Activated CD8-positive, alpha-beta memory T cell treated with anti-CD3 and anti-CD28 coated beads, Interleukin-2, amount 10 ng/mL, durations not matched to agents 7 days and 5 days (primary cell): ENCODE data around the gene ATP2B2. TPM values are rescaled to one million over a fixed set of nuclear protein-coding genes. Genes with fewer than 3 reads are reported as not detected.

Experiments used
- ATAC-seq: fragments of 150-1000 bp; cut with Tn5 transposase; one replicate; pipeline ENCODE4 v1.10.0; 2021; ENCODE audit warnings: moderate library complexity
- CTCF ChIA-PET: fragments of 350-600 bp; sonication (Branson Sonifier 250); formaldehyde crosslinking; loops from one replicate; lab custom pipeline; 2021; ENCODE audit warnings: antibody characterized with exemption; lab: Charles Lee
- DNase-seq: peaks from one replicate; pipeline ENCODE4 v3.0.0-alpha.2; 2020
- H3K27ac Mint-ChIP-seq: one replicate; pipeline ENCODE4 v1.8.0; 2021; ENCODE audit warnings: mild to moderate bottlenecking, mixed read lengths
- H3K27me3 Mint-ChIP-seq: one replicate; pipeline ENCODE4 v1.8.0; 2021; ENCODE audit warnings: mixed read lengths
- H3K36me3 Mint-ChIP-seq: one replicate; pipeline ENCODE4 v1.8.0; 2021; ENCODE audit warnings: mild to moderate bottlenecking, mixed read lengths
- H3K4me1 Mint-ChIP-seq: one replicate; pipeline ENCODE4 v1.8.0; 2021; ENCODE audit warnings: mixed read lengths
- H3K4me3 Mint-ChIP-seq: one replicate; pipeline ENCODE4 v1.8.0; 2021; ENCODE audit warnings: mild to moderate bottlenecking, moderate library complexity, mixed read lengths
- H3K9me3 Mint-ChIP-seq: one replicate; pipeline ENCODE4 v1.8.0; 2022; ENCODE audit warnings: low read depth, mixed read lengths
- total RNA-seq, 2 experiments: library from RNA; stranded (reverse); gene quantifications; one replicate each; pipeline ENCODE4 v1.2.3, GENCODE V29; 2021

ATP2B2 gene
- total RNA-seq, 2 experiments from 2014 or later: not detected

DNA sequence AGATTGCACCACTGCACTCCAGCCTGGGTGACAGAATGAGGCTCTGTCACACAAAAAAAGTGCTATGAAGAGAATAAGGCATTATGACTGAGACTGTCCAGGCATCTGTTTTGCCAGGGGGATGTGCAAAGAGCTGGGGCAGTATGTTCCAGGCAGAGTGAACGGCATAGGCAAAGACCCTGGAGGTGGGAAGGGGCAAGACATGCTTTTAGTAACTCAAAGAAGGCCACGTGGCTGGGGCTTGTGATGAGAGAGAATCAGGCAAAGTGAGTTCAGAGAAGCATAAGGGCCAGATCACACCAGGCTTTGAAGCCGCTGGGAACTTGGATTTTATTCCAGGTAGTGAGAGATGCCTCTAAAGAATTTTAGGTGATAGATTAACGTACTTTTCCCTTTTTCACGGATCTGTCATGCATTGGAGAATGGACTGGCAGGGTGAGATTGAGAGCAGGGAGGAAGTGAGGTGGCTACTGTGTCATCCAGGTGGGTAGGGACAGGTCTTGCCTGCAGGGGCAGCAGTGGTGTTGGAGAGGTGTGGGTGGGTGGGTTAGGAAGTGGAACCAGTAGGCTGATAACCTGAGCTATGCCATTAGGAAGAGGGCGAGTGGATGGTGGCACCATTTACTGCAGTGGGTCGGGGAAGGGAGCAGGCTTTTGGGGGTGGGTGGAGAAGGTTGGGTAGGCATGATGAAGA is 31.7 kb downstream of the ATP2B2 start:
- ATAC-seq: no peak
- H3K36me3 Mint-ChIP-seq: no peaks in the 10 kb centered on the region
- CTCF ChIA-PET: no interaction called here
- H3K27me3 Mint-ChIP-seq: peaks cover 27% of the 10 kb centered on the region
- H3K4me1 Mint-ChIP-seq: peaks cover 3% of the 10 kb centered on the region
- H3K9me3 Mint-ChIP-seq: no peaks in the 10 kb centered on the region
- H3K4me3 Mint-ChIP-seq: no peak overlapping the region
- no peak overlapping the region for H3K27ac Mint-ChIP-seq
- DNase-seq: no peak

DNA sequence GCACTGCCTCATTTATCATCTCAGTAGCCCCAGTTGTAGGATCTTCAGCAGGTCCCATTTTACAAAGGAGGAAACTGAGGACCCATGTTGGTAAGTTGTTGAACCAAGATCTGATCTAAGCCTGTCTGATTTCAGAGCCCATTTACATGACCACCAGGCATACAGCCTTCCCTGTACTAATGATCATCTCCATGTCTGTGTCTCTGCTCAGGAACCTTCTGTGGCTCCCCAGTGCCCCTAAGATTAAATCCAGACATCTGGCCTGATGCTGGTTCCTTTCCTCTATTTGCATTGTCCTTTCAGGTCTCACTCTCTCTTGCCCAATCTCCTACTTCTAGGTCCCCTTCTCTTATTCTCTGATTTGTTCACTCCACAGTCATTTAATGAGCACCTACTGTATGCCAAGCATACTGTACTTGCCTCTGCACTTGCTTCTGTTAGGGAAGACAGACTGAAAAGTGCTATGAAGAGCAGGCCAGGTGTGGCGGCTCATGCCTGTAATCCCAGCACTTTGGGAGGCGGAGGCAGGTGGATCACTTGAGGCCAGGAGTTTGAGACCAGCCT is 32.4 kb downstream of the ATP2B2 start:
- no peak for DNase-seq
- no peak overlapping the region for H3K27ac Mint-ChIP-seq
- CTCF ChIA-PET: no interaction called here
- H3K9me3 Mint-ChIP-seq: no peaks in the 10 kb centered on the region
- ATAC-seq: no peak
- no peak overlapping the region for H3K4me3 Mint-ChIP-seq
- H3K4me1 Mint-ChIP-seq: peaks cover 3% of the 10 kb centered on the region
- H3K36me3 Mint-ChIP-seq: no peaks in the 10 kb centered on the region
- peaks cover 32% of the 10 kb centered on the region for H3K27me3 Mint-ChIP-seq

DNA sequence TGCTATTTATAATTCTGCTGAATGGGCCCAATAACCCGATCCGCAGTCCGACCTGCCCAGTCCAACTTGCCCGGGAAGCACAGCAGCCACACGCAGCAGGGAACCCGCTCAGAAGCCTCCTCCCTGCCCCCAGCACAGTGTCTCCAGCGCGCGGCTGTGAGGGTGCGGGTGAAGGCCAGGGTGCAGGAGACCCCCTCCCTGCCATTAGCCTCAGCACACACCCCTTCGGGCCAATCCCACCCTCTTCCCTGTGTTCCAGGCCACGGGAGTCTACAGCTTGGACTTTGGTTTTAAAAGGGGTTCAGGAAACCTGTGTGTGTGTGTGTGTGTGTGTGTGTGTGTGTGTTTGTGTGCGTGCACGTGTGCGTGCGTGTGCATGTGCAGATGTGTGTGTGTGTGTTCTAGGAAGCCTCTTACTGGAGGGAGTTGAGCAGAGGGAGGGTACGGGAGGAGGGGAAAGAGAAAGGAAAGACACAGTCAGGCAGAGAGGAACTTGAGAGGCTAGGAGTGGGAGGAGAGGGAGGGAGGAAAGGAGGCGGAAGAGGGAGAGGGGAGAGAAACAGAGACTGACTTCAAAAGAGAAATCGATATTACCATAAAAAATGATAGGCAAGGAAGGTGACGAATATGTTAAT is 34.2 kb downstream of the ATP2B2 start:
- Mint-ChIP-seq H3K36me3 (no peaks in the 10 kb centered on the region), H3K4me1 (peaks cover 3% of the 10 kb centered on the region), H3K9me3 (no peaks in the 10 kb centered on the region), H3K27me3 (peaks cover 32% of the 10 kb centered on the region), H3K4me3 (no peak overlapping the region), H3K27ac (no peak overlapping the region)
- ATAC-seq: no peak
- CTCF ChIA-PET: no interaction called here
- no peak for DNase-seq

DNA sequence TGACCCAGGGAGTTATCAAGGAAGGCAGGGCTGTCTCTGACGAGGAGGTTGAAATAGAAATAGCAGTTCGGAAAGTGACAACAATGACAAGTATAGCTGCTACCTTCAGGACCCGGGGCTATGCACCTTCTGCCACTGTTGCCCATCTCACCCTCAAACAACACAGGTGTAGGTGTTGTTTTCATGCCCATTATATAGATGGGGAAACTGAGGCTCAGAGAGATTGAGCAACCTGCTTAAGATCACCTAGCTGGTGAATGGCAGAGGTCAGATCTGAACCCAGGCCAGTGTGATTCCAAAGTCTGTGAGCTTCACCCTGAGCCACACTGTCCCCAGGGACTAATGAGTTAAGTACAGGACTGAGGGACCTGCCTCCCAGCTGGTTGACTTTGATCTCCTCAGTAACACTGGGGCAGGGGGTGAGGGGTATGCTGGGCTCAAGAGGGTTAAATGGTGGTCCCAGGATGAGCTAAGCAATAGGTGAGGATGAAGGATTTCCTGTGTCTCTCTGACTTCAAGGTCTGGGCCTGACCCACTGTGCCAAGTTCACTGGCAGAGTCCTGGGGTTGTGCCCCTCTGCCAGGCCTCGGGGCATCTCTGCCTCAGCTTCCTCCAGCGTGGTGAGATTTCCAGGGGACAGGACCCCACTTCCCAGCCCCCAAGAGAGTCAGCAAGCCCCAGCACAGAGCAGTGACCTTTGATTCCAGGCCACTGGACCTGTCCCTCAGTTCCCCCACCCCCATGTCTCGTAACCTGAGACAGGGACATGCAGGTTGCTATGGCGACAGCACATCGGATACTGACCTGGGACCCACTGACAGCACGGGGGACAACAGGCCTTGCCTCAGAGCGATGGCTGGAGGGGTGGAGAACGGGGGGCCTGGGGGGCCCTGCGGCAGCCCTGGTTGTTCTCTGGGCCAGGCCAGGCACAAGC is 35.0 kb downstream of the ATP2B2 start:
- DNase-seq (no peak), ATAC-seq (no peak)
- Mint-ChIP-seq H3K36me3 (no peaks in the 10 kb centered on the region), H3K9me3 (no peaks in the 10 kb centered on the region), H3K27ac (no peak overlapping the region), H3K27me3 (peaks cover 32% of the 10 kb centered on the region), H3K4me3 (no peak overlapping the region), H3K4me1 (peaks cover 3% of the 10 kb centered on the region)
- CTCF ChIA-PET: no interaction called here

DNA sequence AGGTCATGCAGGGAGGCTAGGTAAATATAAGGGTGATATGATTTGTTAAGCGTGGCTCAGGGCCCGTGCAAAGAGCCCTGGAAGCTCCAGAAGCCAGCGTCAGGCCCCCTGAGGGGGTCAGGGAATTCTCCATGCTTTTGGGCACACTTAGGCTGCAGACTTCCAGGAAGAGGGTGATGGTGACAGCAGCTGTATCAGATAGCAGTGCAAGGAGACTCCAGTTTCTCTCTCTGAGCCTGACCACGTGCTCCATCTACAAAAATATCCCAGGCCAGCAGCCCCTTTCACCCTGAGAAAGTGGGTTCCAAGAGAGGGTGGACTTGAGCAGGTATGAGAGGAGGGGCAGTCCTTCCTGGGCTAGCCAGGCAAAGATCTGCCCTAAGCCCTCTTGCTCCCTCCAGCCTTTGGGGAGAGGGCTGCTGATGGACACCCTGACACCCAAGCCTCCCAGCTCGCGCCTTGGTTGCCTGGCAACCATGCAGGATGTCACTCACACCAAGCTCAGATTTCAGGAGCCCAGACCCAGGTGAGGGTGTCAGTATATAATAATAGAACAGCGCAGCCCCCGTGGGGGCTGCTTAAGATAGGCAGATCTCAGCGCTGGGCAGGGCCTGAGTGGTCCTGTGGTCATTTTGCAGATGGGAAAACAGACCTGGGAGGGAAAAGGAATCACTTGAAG is 35.8 kb downstream of the ATP2B2 start:
- Mint-ChIP-seq H3K36me3 (no peaks in the 10 kb centered on the region), H3K4me3 (no peak overlapping the region), H3K9me3 (no peaks in the 10 kb centered on the region), H3K4me1 (no peaks in the 10 kb centered on the region), H3K27me3 (peaks cover 32% of the 10 kb centered on the region), H3K27ac (no peak overlapping the region)
- CTCF ChIA-PET: no interaction called here
- ATAC-seq: no peak
- no peak for DNase-seq

DNA sequence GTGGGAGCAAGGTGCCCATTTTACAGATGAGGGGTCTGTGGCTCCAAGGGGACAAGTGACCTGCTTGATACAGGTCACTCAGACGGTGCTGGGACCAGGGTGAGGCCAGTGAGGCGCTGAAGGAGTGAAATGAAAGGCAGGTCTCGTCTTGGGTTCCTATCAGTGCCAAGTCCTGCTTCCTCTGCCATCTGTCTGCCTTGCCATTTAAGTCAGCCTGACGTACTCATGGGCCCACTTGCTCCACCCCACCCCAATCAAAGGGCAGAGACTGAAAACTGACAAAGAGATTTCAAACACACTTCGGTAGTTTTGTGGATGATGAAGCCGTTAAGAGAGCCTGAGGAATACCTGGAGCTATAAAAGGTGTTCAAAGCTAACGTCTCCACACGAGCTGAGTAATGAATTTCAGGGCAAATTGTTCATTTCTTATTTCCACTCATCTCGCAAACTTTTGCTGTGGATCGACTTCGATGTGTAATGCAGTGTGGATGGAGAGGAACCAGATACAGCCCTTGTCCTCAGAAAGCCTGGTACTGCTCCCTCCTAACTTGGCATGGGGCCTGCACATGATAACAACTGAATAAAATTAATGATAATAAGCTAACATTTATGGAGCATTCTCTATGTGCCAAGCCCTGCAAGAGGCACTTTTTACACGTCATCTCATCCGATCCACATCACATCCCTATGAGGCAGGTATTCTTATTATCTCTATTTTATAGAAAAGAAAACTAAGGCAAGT is 36.6 kb downstream of the ATP2B2 start:
- Mint-ChIP-seq H3K9me3 (no peaks in the 10 kb centered on the region), H3K4me3 (no peak overlapping the region), H3K4me1 (no peaks in the 10 kb centered on the region), H3K36me3 (no peaks in the 10 kb centered on the region), H3K27ac (no peak overlapping the region), H3K27me3 (peaks cover 32% of the 10 kb centered on the region)
- CTCF ChIA-PET: no interaction called here
- DNase-seq (no peak), ATAC-seq (no peak)

DNA sequence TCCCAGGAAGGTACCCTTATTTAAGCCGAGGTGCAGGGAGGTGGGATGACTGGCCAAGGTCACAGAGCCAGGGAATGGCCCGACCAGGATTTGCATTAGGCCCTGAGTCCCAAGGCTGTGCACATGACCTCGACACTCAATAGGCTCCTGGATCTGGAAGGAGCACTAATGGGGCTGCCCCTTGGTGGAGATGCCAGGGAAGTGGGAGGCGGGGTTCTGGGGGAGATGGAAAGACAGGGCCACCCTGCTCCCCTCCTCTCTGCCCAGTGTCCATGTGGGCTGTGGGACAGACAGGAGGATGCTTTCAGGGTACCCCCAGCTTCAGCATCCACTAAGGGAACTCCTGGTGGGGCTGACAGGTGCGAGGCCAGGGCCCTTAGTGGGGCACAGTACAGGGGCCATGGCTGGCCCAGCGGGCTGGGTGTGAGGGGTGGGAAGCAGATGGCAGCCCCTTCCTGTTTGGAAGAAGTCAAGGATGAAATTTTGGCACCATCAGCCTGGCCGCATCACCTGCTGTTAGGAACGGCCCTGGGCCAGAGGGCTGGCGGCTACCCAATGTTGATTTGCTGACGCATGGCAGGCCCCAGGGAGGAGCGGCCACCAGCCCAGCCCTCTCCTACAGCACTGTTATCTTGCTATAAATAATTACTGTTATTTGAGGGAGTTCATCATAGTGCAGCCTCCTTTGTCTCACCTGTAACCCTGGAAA is 37.3 kb downstream of the ATP2B2 start:
- H3K4me3 Mint-ChIP-seq: no peak overlapping the region
- peaks cover 28% of the 10 kb centered on the region for H3K27me3 Mint-ChIP-seq
- H3K4me1 Mint-ChIP-seq: no peaks in the 10 kb centered on the region
- H3K9me3 Mint-ChIP-seq: no peaks in the 10 kb centered on the region
- ATAC-seq (no peak), DNase-seq (no peak)
- no peaks in the 10 kb centered on the region for H3K36me3 Mint-ChIP-seq
- CTCF ChIA-PET: no interaction called here
- no peak overlapping the region for H3K27ac Mint-ChIP-seq

DNA sequence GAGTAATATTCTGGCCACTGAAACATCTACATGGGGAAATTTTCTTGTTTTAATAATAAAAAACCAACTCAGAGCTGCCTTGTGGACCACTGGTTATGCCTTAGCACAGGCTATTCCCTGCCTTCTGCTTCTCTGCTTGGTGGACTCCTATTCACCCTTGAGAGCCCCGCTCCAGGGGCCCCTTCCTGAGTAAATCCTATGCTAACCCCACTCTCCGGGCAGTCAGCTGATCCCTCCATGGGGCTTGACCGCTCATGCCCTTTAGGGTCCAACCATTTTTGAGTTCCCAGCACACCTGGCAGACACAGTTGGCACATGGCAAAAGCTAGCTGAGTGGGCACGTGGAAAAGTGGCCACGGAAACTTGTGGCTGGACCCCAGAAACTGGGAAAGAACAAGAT is 38.2 kb downstream of the ATP2B2 start:
- Mint-ChIP-seq H3K4me3 (no peak overlapping the region), H3K9me3 (no peaks in the 10 kb centered on the region), H3K4me1 (no peaks in the 10 kb centered on the region), H3K36me3 (no peaks in the 10 kb centered on the region), H3K27me3 (peaks cover 20% of the 10 kb centered on the region), H3K27ac (no peak overlapping the region)
- DNase-seq: no peak
- ATAC-seq: no peak
- CTCF ChIA-PET: no interaction called here

DNA sequence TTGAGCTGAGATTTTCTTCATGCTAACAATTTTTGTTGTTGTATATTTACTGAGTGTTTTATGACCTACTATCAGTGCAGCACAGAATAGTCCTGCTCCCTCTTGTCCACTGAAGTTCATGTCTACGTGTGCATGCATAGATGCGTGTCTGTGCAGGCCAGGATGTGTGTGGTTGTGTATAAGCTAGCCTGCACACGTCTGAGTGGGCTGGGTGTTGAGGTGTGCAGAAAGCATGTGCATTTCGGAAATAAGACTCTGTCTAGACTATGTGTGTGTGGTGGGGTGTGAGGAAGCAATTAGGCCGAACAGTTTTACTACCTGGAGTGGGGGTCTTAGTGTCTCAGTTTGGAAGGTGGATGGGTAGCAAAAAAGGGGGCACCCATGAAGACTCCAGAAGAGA is 39.2 kb downstream of the ATP2B2 start:
- peaks cover 17% of the 10 kb centered on the region for H3K27me3 Mint-ChIP-seq
- no peaks in the 10 kb centered on the region for H3K9me3 Mint-ChIP-seq
- ATAC-seq: no peak
- H3K4me3 Mint-ChIP-seq: no peak overlapping the region
- DNase-seq: no peak
- CTCF ChIA-PET: no interaction called here
- no peaks in the 10 kb centered on the region for H3K36me3 Mint-ChIP-seq
- no peak overlapping the region for H3K27ac Mint-ChIP-seq
- H3K4me1 Mint-ChIP-seq: no peaks in the 10 kb centered on the region

DNA sequence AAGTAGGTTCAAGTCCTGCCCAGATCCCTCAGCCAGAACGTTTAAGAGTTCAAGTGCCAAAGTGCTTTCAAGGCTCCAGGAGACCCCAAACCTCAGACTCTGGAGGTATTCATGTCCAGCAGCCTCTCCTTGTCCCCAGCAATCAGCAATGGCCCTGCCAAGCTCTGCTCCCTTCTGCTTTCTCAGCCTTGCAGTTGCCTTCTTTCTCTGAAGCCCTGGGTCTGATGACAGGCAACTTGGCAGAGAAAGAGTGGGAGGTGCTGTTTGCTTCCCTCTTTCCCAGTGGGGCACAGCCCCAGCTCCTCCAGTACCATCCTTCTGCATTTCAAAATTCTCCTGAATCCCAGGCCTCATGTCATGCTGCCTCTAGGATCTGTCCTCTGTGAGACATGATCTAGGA is 40.2 kb downstream of the ATP2B2 start:
- Mint-ChIP-seq H3K9me3 (no peaks in the 10 kb centered on the region), H3K36me3 (no peaks in the 10 kb centered on the region), H3K27me3 (peaks cover 10% of the 10 kb centered on the region), H3K4me3 (no peak overlapping the region), H3K4me1 (no peaks in the 10 kb centered on the region), H3K27ac (no peak overlapping the region)
- DNase-seq: no peak
- ATAC-seq: no peak
- CTCF ChIA-PET: no interaction called here

DNA sequence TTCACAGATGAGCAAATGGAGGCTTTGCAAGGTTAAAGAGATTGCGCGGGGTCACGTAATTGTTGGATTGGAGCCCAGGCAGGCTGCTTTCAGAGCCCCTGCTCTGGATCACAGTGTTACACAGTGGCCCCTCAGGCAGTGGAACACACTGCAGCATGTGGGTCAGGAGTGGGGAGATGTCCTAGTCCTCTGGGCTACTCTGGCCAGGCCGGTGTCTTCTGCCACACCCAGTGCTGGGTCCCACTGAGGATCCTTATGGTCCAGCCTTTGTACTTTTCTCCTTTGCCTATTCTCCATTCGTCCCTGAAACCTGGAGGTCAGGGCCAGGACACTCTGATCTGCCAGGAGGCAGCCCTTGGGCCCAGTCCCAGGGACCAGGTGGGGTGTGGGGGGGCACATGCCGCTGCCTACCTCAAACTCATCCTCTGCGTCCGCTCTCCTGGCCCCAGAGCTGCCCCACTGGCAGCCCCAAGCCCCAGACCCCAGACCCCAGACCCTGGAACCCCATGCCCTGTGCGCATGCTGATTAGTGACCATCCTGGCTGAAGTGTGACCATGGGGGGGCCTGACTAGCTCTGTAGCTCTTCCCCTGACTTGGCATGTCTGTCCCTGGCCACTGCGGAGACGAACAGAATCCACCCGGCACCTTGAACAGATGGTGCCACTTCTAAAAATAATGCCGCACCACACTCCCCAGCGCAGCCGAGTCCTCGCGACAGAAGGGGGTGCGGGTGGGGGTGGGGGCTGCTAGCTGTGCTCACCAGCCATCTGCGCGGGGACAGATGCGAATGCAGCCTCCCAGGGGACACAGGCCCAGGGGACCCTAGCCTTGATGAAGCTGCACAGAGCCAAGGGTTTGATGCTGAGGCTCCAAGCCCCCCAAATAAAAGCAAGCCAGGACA is 41.6 kb downstream of the ATP2B2 start:
- CTCF ChIA-PET: no interaction called here

More for the DNA sequence above, 41.6 kb downstream of the ATP2B2 start:
- Mint-ChIP-seq H3K27ac (no peak overlapping the region), H3K4me3 (no peak overlapping the region), H3K27me3 (peaks cover 5% of the 10 kb centered on the region), H3K36me3 (no peaks in the 10 kb centered on the region), H3K4me1 (no peaks in the 10 kb centered on the region), H3K9me3 (no peaks in the 10 kb centered on the region)
- DNase-seq (no peak), ATAC-seq (no peak)
